HG03159 (cell line): ENCODE data around the gene RND3.

ENCODE experiments used
- ATAC-seq: cut with Tn5 transposase; IDR thresholded peaks from one replicate; pipeline ENCODE4 v1.9.1; 2021; ENCODE audit warnings: mild to moderate bottlenecking, moderate library complexity; ENCODE audit not compliant: unreplicated experiment

Gene RND3

DNA sequence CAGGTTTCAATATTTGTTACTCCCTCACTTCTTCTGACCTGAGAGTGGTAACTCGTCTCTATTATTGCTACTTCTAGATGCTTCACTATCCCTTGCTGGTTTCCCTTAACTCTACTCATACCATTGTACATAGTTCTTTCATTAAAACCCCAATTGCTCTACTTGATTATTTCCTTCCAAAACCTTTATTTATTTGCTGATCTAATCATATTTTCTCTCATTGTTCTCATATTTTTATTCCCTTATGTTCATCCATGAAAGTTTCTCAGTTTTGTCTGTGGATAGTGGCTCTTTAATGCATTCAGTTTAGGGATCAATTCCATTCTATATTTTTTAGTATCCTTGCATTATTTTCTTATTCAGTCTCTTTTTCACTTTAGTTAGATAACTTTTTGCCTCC is 42.1 kb downstream of the RND3 start:
- no peak for ATAC-seq

DNA sequence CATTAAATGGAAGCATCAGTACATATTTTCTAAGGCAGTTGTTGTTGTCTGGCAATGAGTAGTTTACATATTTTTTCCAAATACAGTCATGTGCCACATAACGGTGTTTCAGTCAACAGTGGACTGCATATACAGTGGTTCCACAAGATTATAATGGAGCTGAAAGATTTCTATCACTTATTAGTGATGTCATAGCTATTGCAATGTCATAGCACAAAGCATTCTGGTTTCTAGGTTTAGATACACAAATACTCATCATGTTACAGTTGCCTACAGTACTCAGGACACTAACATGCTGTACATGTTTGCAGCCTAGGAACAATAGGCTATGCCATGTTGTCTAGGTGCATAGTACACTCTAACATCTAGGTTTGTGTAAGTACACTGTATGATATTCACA is 45.0 kb downstream of the RND3 start:
- no peak for ATAC-seq

DNA sequence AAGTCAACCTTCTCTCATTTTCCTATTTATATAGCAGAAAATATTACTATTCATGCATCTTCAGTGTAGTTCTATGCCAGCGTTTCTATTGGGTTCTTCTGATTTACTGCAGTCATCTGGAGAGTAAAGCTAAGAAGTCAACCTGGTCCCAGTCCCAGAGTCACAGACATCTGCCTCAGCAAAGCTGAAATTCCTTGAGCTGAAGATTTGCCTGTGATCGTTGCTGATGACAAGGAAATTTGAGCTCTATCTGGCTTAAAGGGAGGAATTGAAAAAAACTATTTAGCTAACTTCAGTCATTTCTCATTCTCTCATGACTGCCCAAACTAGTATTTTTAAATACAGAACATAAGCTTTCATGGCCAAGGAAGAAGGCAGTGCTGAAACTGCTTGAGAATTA is 45.7 kb downstream of the RND3 start:
- ATAC-seq, result no peak

DNA sequence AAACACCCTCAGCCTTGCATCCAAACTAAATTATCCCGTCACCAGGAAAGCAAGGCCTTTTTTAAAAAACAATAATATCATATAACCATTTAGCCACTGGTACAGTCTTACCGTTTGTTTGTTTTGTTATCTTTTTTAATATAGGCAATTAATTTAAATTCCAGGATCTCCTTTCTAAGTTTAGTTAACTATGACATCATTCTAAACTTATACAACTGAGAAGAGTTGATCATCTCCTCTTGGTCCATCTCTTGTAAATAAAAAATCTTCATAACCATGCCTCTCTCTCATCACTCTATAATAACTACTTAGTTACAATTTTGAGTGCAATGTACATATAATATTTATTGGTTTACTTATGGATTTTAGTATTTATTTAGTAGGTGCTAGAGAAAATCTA is 46.2 kb downstream of the RND3 start:
- ATAC-seq, result no peak

DNA sequence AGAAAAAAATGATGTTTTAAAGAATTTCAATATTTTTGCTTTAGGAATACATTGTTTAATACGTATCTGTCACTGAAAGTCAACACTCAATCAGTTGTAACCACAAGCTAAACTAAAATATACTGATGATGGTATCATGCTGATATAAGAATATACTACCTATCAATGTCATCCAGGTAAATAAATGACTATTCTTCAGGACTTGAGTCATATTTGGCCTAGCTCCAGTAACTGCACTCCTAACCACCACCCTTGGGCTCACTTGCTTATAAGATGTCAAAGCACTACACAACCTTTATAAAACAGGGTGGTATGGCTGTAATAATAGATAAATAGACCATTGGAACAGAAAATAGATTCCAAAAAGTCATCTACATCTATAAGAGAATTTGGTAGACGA is 48.8 kb downstream of the RND3 start:
- no peak for ATAC-seq

DNA sequence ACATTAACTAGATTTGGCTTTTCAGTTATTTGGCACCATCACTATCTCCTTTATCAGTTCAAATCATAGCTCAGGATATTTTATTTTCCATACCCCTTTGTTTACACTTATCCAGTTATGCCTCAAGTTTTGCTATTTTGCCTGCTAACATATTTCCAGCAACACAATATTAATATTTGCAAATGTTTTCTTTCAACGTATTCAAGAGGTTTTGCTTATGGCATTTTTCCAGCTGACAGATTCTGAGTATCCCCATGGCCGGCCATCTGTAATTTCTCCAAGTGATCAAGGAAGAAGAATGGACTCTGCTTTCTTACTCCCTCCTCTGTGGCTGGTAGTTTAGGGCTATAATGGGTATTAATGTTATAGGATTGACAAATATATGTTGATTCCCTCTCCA is 49.4 kb downstream of the RND3 start:
- no peak for ATAC-seq

DNA sequence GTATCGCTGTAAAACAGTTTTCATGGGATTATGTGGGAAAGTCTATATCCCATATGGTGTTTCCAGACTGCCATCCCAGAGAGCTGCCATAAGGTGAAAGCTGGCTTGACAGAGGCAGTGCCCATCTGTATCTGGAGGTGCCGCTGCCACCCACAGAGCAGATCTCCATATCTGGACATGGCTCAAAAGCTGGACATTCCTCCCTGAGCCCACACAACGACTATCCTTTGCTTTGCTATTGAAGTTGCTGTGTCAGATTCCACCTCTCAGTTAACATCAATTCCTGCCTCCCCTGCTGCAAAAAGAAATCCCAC is 55.2 kb downstream of the RND3 start:
- ATAC-seq, result no peak

DNA sequence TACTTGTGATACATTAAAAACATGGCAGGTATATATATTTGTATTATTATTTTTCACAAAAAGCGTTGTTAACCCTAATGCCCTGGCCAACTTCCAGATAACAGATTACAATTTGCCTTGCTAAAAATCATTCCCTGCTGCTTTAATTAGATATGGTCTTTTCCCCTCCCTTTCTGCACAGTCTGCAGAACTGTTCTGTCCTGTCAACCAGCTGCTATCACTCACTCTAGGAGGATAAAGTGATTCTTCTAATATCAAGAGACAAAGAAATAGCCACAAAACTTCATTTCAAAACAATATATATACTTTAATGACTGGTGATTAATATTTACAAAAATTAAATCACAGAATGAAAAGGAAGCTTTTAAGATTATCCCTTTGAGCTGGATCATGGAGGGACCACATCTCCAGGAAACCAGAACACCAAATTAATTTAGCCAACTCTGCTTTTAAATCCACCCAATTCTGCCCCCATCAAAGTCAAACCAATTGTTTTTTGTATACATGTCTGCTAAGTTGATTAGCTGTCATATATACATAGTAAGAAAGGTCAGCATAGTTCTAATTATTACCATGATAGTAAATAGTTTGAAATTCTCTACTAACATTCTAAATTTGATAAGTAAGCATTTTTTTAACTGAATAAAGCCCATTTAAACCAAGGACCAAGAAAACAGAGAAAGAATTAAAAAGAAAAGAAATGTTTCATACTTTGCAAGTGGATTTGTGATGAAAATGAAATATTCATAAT is 55.7 kb downstream of the RND3 start:
- ATAC-seq, result no peak

DNA sequence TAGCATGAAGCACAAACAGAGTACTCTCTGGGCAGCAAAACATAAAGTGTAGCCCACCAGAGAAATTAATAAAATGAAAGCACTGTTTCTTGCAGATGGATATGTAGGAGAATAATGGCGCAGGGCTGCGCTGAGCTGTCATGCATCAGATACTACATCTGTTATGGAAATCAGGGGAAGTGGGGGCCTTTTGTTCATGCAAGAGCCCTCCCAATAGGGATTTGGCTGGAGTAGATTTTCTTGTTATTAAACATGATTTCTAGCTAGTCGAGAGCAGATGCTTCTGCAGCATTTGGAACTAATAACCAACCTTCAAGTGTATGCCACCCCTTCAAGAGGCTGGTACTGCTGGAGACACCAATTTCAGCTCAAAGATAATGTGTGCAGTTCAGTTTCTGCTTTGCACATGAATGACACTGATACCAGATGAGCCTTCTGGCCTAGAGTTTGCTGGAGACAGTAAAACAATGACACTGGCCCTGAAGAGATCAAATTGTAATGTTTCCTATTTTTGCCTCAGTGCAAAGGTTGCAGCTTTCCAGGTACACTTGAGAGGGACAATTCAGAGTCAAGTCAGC is 58.0 kb downstream of the RND3 start:
- no peak for ATAC-seq

DNA sequence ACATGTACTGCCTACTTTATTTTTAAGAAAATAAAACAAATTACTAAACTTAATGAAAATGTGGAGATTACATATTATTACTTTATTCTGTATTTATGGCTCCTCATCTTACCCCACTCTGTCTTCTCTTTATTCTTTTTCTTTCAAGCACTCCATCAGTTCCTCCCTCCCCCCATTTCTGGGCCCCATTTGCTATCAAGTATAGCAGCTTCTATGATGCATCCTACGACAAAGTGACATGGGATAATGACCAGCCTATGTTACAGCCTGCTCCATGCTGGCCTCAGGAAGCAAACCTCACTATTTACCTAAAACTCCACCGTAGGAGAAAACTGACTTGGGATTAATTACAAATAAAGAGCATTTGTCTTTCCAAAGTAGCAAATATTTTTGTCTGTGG is 58.8 kb downstream of the RND3 start:
- no peak for ATAC-seq

DNA sequence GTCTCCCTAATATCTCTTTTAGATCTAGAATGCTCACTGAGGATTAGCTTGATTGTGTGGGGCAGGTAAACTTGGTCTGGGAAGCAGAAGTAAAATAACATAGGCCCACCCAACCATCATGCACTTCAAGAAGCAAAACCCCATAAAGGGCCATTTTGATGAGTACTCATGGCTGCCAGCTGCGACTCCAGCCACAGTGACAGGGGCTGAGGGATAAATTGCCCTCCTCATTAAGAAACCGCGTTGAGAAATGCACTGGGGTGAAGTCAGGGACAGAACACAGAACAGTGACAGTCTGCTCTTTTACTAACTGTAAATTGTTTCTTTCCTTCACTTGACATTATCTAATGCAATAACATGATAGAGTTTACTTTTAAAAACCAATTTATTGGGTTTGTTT is 60.2 kb downstream of the RND3 start:
- no peak for ATAC-seq

DNA sequence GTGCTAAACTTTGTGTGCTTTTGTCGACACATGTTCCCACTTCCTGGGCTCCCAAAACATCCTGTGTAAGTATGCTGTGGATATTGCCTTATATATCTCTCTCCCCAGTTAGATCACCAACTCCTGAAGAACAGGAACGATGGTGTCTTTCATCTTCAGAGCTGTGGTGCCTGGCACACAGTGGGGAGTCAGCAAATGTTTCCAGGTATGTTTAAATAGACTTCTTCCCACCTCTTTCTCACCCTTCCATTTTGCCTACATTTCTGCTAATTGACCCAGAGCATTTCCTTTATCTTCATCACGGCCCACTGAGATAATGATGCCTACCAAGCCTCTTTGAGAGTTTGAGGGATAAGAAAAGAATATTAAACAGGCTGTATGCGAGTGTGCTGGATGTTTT is 60.7 kb downstream of the RND3 start:
- ATAC-seq, result no peak

DNA sequence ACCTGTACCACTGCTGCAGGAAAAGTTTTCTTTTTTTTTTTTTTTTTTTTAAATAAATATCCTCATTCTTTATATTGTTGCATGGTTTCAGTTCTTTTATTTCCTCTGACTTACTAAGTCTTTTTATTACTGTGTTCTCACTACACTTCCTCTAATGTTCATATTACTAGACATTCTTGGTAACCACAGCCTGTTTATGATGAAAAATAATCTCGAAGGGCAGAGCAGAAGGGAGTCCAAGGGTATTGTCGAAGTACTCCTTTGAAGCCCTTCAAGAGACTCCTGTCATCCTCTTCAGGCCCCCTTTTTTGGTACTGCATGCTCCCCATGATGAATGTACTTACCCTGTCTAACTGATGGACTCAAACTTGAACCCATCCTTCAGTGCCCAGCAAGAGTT is 61.2 kb downstream of the RND3 start:
- ATAC-seq, result no peak

DNA sequence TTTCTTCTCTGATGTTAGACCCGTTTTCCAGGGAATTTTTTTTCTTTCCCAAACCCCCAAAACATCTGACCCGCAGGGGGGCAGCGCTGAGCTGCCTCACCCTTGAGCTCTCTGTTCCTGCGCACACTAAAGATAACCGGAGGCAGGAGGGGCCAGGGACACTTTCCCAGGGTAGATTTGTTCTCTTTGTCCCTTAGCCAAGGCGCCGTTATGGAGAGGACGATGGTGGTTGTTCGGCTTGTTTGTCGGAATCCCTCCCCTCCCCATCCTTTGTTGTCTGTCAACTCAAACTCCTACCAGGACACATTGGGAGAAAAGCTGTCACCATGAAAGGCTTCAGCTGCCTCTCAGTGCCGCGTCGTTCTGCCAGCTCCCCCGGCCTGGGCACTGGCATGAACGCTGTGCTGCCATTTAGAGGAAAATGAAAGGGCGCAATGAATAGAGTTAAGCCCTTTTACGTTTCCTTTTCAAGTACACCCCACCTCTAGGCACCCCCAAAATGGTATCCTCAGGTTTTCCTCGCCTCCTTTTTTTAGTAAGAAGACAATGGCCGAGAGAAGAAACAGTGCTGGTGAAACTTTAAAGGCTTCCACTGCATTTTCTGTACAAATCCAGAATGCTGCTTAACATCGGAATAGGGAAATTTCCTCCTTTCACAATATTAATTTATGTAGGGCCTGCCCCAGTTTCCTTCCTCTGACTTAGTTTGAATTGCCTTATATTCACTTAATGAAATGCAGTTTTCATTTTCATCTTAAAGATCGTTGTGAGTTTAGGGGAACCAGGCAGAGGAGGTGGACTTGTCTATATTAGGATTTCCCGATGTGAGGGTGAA is 62.1 kb downstream of the RND3 start:
- no peak for ATAC-seq

DNA sequence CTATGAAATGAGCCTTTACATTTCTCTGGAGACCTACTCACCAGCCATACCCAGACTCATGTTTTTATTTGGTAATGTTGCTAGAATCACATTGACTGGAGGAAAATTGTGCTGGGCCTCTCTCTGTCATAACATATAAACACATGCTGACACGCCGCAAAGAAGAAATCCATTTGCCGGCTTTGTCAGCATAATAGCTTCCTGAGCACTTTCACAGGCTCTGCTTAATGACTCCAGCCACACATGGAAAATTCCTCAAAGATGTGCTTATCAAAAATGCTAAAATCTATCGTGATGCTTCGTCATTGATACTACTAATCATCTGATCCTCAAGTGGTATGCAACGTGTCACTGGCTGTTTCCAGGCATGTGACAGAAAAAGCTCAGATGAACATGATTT is 63.1 kb downstream of the RND3 start:
- no peak for ATAC-seq

DNA sequence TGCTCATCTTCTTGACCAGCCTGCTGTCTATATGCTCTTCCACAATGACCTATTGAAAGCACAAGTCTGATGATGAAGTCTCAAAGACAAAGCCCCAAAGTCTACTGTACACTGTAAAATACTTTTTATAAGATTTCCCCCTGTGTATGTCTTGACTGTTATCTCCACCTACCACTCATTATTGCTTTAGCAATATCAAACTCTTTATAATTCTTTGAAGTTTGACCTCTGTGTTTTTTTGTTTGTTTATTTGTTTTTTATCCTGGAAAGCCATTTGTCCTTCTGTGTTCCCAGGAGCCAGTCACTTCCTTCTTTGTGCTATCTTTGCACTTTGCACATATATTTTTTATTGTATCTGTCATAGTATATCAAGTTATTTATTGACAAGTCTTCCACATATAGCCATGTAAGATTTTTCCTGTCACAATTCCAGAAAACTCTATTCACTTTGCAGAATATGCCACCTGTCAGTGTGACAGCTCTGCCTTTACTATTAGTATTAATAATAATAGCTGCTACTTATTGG is 66.3 kb downstream of the RND3 start:
- ATAC-seq, result no peak

DNA sequence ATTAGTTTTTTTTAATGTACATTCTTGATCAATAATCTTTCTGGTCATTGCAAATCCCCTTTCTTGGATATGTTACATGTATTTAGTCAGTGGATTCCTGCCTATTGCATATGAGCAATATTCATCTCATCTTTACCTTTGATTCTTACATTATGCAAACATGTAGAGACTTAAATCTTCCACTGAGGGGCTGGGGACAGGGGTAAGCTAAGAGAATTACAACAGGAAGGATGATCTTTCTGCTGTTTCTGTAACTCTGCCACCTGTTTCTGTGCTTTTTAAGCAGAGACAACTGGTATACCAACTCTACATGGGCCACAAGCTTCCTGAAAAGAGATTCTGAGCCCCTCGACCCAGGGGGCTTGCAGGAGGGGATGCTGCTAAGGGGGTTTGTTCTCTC is 68.6 kb downstream of the RND3 start:
- ATAC-seq, result no peak
